HG02981 (cell line): ENCODE data around the gene B4GALT5.
"Not testable (repeated sequence)": the region's sequence is repeated elsewhere in the genome, so short reads cannot be mapped to it uniquely, and the experiment has no call there.

Source experiments
- ATAC-seq: cut with Tn5 transposase; IDR thresholded peaks from one replicate; pipeline ENCODE4 v1.9.1; 2021; ENCODE audit warnings: mild to moderate bottlenecking, moderate library complexity; ENCODE audit not compliant: unreplicated experiment

Gene B4GALT5

DNA sequence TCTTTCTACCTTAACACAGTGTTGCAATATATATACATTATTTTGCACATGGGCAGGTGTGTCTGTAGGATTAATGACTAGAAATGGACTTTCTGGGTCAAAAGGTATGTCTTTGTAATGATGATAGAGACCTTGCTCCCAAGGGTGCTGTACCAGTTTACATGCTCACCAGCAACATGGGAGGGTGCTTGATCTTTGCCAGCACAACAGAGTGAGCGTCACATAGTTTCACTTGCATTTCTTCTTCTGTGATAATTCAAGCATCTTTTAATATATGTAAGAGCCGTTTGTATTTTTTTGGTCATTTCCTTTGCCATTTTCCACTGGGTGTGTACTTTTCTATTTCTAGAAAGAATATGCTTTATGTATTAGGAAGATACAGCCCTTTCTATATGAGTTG is 23.6 kb upstream of the B4GALT5 start:
- ATAC-seq = no peak

GRCh38 chr20:49729780-49730179 is 16.1 kb upstream of the B4GALT5 start:
- no peak for ATAC-seq

DNA sequence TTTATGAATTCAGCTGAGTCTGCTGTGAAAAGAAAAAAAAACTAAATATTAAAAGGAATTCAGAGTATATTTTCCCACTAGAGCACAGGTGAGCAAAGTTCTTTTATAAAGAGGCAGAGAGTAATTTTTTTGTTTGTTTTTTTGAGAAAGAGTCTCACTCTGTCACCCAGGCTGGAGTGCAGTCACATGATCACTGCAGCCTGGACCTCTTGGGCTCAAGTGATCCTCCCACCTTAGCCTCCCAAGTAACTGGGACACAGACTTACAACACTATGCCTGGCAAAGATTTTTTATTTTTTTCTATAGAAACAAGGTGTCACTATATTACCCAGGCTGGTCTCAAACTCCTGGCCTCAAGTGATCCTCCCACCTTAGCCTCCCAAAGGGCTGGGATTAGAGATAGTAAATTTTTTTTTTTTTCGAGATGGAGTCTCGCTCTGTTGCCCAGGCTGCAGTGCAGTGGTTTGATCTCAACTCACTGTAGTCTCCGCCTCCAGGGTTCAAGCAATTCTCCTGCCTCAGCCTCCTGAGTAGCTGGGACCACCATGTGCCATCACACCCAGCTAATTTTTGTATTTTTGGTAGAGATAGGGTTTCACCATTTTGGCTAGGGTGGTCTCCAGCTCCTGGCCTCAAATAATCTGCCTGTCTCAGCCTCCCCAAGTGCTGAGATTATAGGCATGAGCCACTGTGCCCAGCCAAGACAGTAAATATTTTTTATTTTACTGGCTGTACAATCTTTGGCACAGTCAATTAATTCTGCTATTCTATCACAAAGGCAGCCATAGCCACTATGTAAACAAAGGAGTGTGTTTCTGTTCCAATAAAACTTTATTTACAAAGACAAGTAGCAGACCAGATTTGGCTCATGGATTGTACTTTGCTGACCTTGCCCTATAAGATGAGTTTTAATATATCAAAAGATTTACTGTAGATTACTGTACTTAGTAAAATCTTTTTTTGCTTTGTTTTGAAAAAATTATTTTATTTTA is 14.5 kb upstream of the B4GALT5 start:
- ATAC-seq = no peak

DNA sequence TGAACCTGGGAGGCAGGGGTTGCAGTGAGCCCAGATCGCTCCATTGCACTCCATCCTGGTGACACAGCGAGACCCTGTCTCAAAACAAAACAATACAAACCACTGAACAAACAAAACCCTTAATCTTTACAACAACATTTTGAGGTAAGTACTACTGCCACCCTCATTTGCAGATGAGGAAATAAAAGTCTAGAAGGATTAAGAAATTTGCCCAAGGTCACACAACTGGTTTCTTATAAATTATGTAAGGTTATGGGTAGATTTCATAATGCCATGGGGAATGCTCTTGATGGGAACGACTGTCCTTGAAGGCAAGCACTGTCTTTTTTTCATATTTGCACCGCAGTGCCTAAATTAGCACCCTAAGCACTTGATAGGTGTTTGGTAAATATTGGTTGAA is 13.8 kb upstream of the B4GALT5 start:
- ATAC-seq = no peak

- ATAC-seq = no peak
Measured at GRCh38 chr20:49725694-49726093, 12.0 kb upstream of the B4GALT5 start.

GRCh38 chr20:49725224-49725606 is 11.5 kb upstream of the B4GALT5 start:
- not testable (repeated sequence) for ATAC-seq

- ATAC-seq = no peak
Measured at GRCh38 chr20:49724408-49725223, 10.9 kb upstream of the B4GALT5 start.

- not testable (repeated sequence) for ATAC-seq
Measured at GRCh38 chr20:49723758-49724157, 10.1 kb upstream of the B4GALT5 start.

- not testable (repeated sequence) for ATAC-seq
Measured at GRCh38 chr20:49721326-49721725, 7.6 kb upstream of the B4GALT5 start.

DNA sequence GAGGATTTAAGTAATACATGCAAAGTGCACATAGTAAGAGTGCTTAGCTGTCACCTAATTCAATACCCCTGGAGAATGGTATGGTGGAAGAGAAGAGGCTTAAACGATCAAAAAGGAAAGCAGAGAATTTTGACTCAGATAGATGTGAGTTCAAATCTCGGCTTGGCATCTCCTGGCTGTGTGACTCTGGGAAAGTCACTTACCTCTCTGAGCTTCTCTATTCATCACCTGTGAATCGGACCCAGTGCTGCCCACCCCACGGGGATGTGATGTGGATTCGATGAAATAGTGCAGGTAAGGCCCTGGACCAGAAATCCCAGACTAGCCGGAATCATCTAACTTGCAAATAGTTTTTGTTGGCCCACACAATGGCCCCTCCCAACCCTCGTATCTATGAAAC is 1.8 kb upstream of the B4GALT5 start:
- no peak for ATAC-seq

DNA sequence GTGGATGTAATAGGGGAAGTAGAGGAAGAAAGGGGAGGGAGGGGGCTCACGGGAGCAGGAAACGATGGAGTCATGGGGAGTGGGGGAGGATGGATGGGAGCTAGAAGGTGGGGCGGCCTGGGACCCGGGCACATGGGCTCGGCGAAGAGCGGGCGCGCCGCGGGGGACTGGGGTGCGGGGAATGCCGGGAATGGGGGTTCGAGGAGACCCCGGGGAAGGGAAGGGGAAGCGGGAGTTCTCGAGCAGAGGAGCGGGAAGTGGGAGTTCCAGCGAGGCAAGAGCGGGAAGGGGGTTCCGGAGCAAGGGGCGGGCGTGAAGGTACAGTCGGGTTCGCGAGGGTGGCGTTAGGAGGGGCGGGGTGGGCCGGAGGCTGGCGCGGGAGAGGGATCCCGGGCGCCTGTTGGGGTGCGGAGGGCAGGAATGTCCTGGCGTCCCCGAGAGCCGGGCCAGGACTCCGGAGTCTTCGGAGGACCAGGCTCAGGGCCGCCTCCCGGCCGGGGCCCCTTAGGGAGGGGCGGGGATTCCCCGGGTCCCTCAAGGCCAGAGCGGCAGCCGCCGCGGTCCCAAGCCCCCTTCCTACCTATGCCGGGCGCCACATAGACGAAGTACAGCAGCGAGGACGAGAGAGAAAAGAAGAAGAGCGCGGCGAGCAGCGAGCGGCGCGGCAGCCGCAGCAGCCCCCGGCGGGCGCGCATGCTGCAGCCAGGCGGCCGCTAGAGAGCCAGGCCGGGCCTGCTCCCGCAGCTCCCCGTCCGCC is 504 bp downstream of the B4GALT5 start:
- peak; percentile 24 for ATAC-seq

- ATAC-seq = no peak
Measured at GRCh38 chr20:49712646-49712995, 1.1 kb downstream of the B4GALT5 start.

- ATAC-seq = no peak
Measured at GRCh38 chr20:49712118-49712517, 1.6 kb downstream of the B4GALT5 start.

- ATAC-seq = no peak
Measured at GRCh38 chr20:49711667-49711987, 2.1 kb downstream of the B4GALT5 start.

DNA sequence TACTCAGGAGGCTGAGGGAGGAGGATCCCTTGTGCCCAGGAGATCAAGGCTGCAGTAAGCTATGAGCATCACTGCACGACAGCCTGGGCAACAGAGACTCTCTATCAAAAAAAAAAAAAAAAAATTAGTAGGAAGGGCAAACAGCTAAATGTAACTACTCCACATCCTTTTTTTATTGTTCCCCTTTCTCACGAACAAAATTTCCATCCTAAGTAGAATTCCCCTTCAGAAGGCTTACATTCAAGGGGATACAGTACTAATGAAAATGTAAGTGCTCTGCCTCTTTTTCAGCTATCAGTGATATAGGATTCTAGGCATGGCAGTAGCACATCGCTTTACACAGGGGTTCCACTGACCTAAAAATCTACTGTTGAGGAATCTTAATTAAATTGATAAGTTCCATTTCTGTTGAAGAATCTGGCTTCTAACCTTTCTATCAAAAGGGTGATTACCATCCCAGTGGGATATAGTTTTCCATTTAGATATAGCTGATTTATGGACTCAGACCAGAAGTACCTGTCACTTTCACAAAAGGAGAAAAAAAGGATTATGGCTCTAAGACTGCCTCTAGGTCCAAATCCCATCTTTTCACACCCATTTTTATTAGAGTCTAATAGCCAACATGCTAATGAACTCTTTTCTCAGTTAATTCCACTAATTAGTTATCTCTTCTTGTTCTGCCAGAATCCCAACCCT is 2.6 kb downstream of the B4GALT5 start:
- ATAC-seq = no peak

- ATAC-seq = no peak
Measured at GRCh38 chr20:49707118-49707517, 6.6 kb downstream of the B4GALT5 start.

- no peak for ATAC-seq
Measured at GRCh38 chr20:49706630-49707091, 7.0 kb downstream of the B4GALT5 start.

DNA sequence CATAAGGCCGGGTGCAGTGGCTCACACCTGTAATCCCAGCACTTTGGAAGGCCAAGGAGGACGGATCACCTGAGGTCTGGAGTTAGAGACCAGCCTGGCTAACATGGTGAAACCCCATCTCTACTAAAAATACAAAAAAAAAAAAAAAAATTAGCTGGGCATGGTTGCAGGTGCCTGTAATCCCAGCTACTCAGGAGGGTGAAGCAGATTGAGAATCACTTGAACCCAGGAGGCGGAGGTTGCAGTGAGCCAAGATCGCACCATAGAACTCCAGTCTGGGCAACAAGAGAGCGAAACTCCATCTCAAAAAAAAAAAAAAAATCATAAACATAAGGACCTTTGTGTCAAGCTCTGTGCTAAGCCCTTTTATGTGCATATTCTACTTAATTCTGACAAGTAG is 7.8 kb downstream of the B4GALT5 start:
- ATAC-seq = not testable (repeated sequence)

GRCh38 chr20:49705358-49705757 is 8.3 kb downstream of the B4GALT5 start:
- no peak for ATAC-seq

DNA sequence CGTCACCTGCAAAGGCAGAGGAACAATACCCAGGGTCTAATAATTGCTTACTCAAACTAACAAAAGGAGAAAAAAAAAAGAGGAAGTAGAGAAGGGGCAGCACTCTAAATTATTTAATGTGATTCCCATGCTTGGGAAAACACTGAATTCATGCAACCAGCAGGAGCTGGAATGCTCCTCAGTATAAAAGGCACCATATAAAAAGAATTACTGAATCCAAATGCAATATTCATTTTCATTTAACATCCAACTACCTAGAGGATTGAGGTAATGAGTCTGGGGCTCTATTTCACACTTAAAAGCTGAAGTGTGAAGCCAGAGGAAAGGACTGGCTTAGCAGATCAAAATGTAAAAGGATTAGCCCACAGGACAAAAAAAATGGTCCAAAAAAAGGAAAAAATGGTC is 8.7 kb downstream of the B4GALT5 start:
- ATAC-seq = no peak

GRCh38 chr20:49701916-49702315 is 11.8 kb downstream of the B4GALT5 start:
- no peak for ATAC-seq
